Skin of body (tissue), 2 donors: ENCODE data around the gene ANK3. TPM values are rescaled to one million over a fixed set of nuclear protein-coding genes. Genes with fewer than 3 reads are reported as not detected.

ENCODE experiments used
- DNase-seq: peaks from one replicate; lab custom pipeline; 2025; lab: John Stamatoyannopoulos, UW
- total RNA-seq: library from RNA; depleted of rRNA; stranded (reverse); fragments of >200 nt; gene quantifications from one replicate; pipeline ENCODE4 v1.2.3, GENCODE V29; 2014

ANK3 gene
- total RNA-seq, 1 donor from 2014 or later, result 78.0 TPM

GRCh38 chr10:60141896-60142559, 247.6 kb downstream of the ANK3 start:
- no peak for DNase-seq

DNA sequence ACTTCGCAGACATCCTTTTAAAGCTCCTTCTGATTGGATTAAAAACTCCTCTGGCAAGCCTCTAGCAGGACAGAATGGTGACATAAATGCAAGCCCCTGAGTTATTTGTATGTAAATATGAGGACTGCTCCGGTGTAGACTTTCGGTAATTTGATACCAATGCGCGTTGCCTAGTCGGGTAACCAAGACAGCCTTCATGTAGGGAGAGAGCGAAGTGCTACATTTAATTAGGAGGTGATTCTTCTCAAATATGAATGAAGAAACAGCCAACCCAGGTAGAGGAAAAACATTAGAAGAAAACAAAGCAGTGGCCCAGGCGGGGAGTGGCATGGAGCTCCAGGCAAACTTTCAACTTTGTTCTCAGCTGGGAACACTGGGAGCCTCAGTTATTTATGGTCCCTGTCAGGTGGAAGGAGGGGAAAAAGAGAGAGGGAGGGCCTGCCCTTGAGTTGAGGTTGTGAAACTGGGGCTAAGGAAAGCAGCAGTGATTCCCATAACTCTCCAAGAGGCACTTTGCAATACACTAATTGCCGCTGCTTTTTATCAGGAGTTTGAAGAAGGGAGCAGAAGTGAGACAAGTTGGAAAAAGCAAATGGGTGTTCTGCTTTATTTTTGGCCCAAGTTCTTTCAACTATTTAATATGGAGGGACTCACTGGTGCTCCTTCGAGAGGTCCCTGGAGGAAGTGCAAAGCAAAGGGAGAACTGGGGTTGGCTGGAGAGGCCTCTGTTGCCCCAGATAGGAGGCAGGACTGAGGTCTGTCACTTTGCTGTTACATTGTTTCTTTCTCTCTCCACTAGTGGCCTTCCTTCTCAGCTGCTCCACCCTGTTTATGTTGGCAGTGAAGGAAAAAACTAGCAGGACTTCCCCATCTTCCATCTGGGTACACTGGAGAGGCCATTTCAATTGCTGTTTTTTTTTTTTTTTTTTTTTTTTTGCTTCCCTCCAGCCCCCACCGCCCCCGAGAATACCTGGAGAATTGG, 248.7 kb downstream of the ANK3 start:
- DNase-seq, result peak; percentile 14

GRCh38 chr10:60139798-60140566, 249.7 kb downstream of the ANK3 start:
- DNase-seq, result no peak

- no peak for DNase-seq
Observed at GRCh38 chr10:60139290-60139689, 250.4 kb downstream of the ANK3 start.

DNA sequence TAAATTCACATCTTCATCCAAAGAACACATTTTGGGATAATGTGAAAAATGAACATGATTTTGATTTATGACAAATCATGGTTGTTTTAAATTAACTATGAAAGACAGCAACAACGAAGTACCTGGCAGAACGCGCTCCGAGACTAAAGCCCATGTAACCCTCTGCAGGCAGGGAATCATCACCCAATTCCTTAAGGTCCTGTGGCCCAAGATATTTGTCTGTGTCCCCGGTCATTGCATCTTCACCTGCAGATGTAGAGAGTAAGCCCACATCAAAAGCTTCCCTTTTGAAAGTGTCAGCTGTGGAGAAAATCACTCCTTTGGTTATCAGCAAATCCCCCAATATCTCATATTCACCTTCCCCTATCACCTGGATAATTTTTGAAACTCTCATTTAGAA, 250.8 kb downstream of the ANK3 start:
- no peak for DNase-seq

- no peak for DNase-seq
Observed at GRCh38 chr10:60138026-60138425, 251.6 kb downstream of the ANK3 start.

DNA sequence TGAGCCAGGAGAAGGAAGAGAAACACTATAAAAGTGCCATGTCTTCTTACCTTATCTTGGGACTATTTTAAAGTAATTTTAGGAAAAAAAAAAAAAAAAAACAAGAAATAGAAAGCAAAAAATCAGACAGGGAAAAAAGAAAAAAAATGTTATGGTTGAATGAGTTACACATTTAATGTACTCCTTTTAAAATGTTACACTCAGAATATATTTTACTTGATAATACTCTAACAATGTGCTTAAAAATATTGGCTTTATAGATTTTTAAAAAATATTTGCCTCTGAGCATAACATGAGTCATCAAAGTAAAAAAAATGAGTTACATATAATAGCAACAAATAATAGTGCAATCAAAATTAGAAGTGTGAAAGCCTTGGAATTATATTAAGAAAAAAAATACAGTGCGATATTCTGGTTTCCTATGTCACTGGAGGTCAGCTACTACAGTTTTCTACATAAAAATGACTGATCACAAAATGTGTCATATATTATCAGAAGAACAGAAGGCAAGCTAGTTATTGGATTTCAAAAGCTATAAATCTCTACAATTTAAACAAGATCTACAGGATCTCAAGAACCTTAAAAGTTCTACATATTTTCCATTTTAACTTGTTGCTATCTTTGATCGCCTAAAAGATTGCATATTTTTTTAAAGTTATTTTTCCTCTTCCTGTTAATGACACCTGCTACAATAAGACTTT, 252.2 kb downstream of the ANK3 start:
- no peak for DNase-seq

DNA sequence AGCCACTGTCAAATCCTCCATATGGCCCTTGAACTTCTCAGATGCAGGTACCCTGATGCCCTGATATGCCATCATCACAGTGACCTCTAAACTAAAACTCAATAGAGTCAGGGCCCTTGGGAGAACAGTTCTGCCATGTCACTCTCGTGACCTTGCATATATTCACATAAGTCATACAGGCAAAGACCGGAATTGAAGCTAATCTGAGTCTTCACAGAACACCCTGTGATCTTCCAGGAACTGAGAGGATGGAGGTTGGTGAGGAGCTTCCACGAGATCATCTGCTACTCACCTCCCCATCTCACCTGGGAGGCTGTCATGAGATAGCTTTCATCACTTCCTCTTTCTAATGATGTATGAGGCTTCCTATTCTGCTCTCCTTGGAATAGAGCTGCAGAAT, 254.7 kb downstream of the ANK3 start:
- DNase-seq, result no peak

- DNase-seq, result no peak
Observed at GRCh38 chr10:60134548-60134947, 255.1 kb downstream of the ANK3 start.

DNA sequence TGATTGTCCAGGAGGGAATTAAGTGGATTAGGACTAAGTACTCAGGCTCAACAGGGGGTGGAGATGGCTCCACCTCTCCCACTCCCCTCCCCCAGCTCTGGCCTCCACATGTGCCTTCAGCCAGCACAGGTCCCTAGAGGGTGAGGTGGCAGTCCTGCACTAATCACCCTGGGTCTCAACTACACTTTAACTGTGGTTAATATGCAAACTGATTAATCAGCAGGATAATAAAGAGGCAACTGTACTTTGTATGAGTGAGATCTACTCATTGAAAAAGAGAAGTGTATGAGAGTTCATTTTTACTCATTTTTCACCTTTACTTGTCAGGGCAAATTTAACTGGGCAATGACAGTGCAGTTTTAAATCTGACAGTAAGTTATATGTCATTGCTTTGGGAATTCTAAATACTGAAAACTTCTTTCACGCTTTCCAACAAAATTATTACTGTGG, 259.5 kb downstream of the ANK3 start:
- DNase-seq, result no peak

- DNase-seq, result no peak
Observed at GRCh38 chr10:60125895-60126294, 263.8 kb downstream of the ANK3 start.

DNA sequence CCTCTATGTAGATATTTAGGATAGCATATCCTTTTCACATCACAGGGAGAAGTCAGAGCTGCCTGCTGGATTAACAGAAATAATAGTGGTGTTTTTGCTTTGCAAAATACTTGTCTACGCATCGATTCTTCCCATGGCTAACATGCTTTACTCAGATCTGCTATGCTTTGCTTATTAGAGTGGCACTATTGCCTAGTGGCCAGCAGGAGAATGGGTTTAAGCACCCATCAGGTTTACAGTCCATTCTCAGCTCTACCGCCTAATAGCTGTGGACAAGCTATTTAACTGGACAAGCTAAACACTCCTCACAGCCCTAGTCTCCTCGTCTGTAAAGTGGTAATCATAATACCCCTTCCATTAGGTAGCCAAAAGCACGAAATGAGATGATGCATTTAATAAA, 265.1 kb downstream of the ANK3 start:
- no peak for DNase-seq

DNA sequence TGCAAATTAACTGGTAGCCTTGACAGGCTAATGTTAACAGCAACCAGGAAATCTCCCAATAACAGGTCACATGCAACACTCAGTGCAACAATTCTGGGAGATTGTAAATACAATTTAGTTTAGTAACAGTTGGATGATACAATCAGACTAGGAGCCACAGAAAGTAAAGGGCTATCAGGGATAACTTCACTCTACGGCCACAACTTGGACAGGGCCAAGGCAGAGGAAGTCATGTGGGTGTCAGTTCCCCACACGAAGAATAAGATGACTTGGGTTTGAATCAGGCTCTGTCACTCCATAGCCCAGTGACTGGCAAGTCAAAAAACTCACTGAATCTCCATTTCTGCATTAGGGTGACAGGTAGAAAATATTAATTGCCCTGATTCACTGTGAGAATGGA, 266.0 kb downstream of the ANK3 start:
- no peak for DNase-seq

GRCh38 chr10:60123172-60123571, 266.5 kb downstream of the ANK3 start:
- DNase-seq, result no peak

DNA sequence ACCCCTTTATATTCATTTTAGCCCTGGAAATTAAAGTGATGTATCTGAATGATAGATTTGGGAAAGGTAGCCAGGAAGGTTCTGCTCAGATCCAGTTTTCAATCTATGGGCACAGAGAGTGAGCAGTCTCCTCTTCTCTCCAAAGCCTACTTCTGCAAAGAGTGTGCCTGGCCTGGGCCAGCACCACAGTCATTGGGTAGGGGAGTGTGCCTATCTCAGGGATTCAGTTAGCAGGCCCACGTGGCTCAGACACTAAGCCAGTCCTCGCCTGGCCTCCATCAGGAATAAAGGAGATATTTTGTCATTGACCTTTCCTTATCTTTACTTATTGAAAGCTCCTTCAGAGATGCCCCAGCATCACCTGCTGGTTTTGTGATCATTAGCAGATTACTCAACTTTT, 267.5 kb downstream of the ANK3 start:
- DNase-seq, result no peak

DNA sequence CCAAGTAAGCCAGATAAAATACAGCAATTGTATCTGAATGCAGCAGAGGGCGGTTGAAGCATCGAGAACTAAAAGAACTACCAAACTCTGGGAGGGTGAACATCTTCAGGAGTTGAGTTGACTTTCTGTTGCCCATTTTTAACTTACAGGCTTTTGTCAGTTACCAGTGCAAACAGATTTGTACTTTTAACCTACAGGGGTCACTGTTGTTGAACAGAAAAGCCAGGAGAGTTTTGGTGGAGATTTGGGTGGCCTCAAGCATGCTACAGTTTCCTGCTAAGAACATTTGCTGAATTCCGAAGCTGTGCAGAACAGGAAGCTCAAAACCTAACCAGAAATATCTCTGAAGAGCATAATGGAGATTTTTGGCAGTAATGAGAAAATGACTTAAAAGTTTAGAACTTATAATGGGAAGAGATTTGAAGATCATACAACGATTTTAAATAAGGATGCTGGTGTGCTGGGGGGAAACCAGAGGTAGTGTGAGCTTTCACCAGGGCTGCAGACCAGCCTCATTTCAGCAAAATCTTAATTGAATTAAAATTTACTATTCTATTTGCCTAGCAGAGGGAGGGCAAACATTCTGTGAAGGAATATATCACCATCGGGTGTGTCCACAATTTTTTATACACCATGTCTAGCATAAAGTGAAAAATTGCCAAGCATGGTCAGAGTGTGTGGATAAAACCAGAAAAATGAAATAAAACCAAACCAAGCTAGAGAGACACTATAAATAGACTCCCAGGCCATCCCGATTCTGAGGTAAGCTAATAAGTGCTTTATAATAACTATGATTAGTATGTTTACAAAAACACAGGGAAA, 274.7 kb downstream of the ANK3 start:
- DNase-seq, result peak; percentile 7

DNA sequence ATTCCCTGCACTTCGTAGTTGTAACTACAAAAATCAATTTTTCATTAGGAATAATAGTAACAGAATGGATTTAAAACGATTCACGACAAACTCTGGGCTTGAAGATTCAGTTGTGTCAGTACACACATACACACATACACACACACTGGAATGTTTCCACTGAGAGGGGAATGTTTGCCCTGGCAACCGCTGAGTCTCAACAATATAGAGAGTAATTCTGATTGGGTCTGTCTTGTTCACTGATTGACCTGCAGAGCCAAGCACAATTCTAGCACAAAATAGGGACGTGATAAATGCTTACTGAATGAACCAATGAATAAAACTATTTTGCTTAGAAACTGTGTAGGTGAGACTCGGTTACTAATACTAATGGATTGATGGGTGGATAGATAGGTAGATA, 278.9 kb downstream of the ANK3 start:
- DNase-seq, result no peak

DNA sequence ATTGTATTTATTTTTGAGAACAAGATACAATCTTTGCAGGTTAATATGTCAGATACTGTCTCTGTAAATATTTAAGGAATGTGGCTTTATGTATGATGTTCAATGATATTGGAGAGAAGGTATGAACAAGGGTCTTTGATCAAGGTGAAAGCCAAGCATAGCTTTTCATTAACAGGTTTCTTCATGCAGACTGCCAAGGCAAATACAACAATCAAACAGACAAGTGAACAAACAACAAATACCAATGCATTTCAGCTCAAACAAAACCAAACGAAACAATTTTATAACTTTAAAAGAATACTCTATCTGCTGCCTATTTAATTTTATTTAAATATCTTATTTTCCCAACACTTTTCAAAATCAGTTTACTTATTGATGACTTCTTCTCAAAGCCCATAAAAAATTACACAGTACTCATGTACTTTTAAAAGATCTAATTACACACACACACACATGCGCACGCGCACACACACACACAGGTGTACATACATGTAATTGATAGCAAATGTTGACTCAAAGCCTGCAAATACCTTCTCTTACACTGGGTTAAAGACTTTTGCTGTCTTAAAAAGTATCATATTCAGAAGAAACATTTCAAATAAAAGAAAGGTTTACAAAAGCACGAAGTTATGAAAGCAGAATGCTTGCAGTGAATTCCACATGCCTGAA, 282.2 kb downstream of the ANK3 start:
- DNase-seq, result no peak

DNA sequence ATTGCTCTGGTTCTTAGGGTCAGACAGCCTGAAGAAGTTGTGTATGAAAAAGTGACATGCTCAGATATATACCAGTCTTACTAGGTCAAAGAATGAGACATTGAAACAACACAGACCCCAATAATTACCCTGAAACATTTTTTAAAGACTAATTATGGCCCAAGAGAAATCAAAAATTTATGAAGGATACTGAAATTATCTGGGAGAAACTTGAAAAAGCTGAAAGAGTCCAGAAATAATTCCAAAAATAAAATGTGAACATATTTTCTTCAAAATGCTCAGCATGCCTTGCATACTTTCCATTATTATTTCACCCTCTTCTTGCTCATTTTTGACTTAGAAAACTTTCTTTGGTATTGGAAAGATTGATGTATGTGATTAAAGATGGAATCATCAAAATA, 284.4 kb downstream of the ANK3 start:
- DNase-seq, result no peak

DNA sequence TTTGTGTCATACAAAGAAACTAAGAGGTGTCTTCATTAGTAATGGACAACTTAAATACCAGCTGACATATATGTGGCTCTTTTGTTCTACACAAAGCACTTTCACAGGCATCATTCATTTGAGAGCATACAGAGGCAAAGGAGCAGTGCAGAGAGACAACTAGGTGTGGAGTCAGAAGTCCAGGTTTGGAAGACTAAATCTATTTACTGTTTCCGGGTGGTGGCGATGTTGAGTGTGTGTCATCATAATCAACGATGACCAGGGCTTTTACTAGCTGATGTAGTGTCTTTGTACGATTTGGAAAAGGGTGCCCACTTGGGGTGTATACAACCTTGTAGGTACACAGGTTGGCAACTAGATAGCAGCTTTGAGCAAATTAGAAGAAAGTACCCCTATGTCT, 287.9 kb downstream of the ANK3 start:
- DNase-seq, result no peak
